HG03066 (cell line): ENCODE measurements around the gene SCP2.

ENCODE experiments used
- ATAC-seq: cut with Tn5 transposase; IDR thresholded peaks from one replicate; pipeline ENCODE4 v1.9.1; 2021; ENCODE audit warnings: low read depth; ENCODE audit not compliant: unreplicated experiment

Gene SCP2

GRCh38 chr1:53065391-53065790 lies 138.3 kb downstream of the SCP2 start:
- no peak for ATAC-seq

GRCh38 chr1:53066488-53066887 lies 139.4 kb downstream of the SCP2 start:
- no peak for ATAC-seq

- ATAC-seq = no peak
Observed at GRCh38 chr1:53066891-53067738, 140.0 kb downstream of the SCP2 start.

GRCh38 chr1:53067886-53068285 lies 140.8 kb downstream of the SCP2 start:
- no peak for ATAC-seq

- ATAC-seq = no peak
Observed at GRCh38 chr1:53068314-53069099, 141.4 kb downstream of the SCP2 start.

- ATAC-seq = no peak
Observed at GRCh38 chr1:53069265-53069662, 142.2 kb downstream of the SCP2 start.

GRCh38 chr1:53069663-53070327 lies 142.7 kb downstream of the SCP2 start:
- ATAC-seq = no peak

- ATAC-seq = no peak
Observed at GRCh38 chr1:53070621-53071020, 143.5 kb downstream of the SCP2 start.

GRCh38 chr1:53071167-53071865 lies 144.2 kb downstream of the SCP2 start:
- no peak for ATAC-seq

GRCh38 chr1:53071915-53072314 lies 144.8 kb downstream of the SCP2 start:
- ATAC-seq = no peak

- no peak for ATAC-seq
Observed at GRCh38 chr1:53073287-53073686, 146.2 kb downstream of the SCP2 start.

- no peak for ATAC-seq
Observed at GRCh38 chr1:53073868-53074311, 146.8 kb downstream of the SCP2 start.

- no peak for ATAC-seq
Observed at GRCh38 chr1:53074313-53075154, 147.5 kb downstream of the SCP2 start.

- no peak for ATAC-seq
Observed at GRCh38 chr1:53075206-53075605, 148.1 kb downstream of the SCP2 start.

- no peak for ATAC-seq
Observed at GRCh38 chr1:53075761-53076163, 148.7 kb downstream of the SCP2 start.

- ATAC-seq = no peak
Observed at GRCh38 chr1:53076165-53076564, 149.1 kb downstream of the SCP2 start.

GRCh38 chr1:53076721-53077598 lies 149.9 kb downstream of the SCP2 start:
- no peak for ATAC-seq

- no peak for ATAC-seq
Observed at GRCh38 chr1:53077599-53077965, 150.5 kb downstream of the SCP2 start.
